ENCODE data around the gene BRMS1. TPM values are rescaled to one million over a fixed set of nuclear protein-coding genes. Genes with fewer than 3 reads are reported as not detected.
A peak's percentile ranks its signal among the peaks of the same experiment; 100 is the strongest.
"Not testable (repeated sequence)": the region's sequence is repeated elsewhere in the genome, so short reads cannot be mapped to it uniquely, and the experiment has no call there.

The BRMS1 gene, protein sequence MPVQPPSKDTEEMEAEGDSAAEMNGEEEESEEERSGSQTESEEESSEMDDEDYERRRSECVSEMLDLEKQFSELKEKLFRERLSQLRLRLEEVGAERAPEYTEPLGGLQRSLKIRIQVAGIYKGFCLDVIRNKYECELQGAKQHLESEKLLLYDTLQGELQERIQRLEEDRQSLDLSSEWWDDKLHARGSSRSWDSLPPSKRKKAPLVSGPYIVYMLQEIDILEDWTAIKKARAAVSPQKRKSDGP
- total RNA-seq, result 10 to 100 TPM; 45.7 to 60.3 (median 57.3) TPM

DNA sequence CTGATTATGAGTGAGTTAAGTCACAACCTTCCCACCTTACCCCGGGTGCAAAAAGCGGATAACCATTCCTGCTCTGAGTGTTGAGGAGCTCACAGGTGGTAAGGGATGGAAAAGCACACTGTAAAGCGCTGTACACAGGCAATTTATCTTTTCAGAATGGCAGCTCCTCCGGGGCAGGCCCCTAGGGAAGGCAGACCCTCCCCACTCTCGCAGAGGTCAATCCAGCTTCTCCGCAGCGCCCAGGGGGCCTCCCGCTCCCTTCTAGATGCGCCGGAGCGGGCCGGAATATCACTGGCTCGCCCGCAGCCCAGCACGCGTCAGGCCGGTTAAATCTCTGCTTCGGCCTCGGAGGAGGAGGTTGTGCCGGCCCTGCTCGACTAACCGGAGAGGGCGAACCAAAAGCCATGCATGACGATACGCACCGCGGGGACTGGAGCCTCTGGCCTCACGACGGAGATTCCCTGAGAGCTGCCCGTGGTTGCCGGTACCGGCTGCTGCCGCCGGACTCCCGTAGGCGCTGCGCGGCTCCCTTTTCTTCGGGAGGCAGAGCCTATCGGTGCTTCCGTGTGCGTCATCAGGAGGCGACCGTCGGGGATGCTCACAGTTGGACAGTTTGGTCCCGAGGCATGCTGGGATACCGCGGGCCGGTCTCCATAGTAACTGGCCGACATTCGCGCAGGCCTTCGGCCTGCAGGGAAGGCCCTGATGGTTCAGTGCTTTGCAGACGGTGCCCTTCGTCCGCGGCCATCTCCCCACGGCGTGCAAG lies at the start of gene BRMS1:
Gene BRMS1 (minus strand): TSS at position 555 of the 766 bp plus-strand sequence. CDS start 2,870 bp downstream, outside the sequence.
- TF ChIP-seq EP300 (IDR thresholded peaks at IDR 0.05) (no peak), POLR2A (IDR thresholded peaks at IDR 0.05) (peak; percentile 39 to 73), POLR2AphosphoS5 (IDR thresholded peaks at IDR 0.05) (peak; percentile 34 to 95 (median 73))
- TF ChIP-seq, protein P1, sequence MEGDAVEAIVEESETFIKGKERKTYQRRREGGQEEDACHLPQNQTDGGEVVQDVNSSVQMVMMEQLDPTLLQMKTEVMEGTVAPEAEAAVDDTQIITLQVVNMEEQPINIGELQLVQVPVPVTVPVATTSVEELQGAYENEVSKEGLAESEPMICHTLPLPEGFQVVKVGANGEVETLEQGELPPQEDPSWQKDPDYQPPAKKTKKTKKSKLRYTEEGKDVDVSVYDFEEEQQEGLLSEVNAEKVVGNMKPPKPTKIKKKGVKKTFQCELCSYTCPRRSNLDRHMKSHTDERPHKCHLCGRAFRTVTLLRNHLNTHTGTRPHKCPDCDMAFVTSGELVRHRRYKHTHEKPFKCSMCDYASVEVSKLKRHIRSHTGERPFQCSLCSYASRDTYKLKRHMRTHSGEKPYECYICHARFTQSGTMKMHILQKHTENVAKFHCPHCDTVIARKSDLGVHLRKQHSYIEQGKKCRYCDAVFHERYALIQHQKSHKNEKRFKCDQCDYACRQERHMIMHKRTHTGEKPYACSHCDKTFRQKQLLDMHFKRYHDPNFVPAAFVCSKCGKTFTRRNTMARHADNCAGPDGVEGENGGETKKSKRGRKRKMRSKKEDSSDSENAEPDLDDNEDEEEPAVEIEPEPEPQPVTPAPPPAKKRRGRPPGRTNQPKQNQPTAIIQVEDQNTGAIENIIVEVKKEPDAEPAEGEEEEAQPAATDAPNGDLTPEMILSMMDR (IDR thresholded peaks at IDR 0.05), result no peak

DNA sequence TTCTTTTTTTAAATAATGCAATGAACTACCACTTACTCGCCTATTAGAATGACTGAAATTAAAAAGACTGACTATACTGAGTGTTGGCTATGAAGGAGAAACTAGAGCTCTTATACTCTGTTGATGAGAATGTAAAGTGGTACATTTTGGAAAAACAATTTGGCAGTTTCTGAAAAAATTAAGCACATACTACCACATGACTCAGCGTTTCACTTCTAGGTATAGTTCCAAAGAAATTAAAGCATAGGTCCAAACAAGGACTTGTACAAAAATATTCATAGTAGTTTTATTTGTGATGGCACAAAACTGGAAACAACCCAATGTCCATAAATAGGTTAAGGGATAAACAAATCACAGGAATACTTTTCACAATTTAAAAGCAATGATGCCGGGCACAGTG lies 49.0 kb upstream of the BRMS1 start:
- DNase-seq (ENCODE audit: low spot score in 2 of 2), result no peak
- peaks cover 1% of the 10 kb centered on the region for H3K4me1 ChIP-seq
- no peak for TF ChIP-seq POLR2AphosphoS5 (IDR thresholded peaks at IDR 0.05)
- H3K27me3 ChIP-seq, result peaks cover 8% of the 10 kb centered on the region
- H3K4me3 ChIP-seq, result no peak overlapping the region
- H3K27ac ChIP-seq, result no peak overlapping the region
- H3K36me3 ChIP-seq, result no peaks in the 10 kb centered on the region
- 73% methylated on average over 3 of the region's 3 CpGs for WGBS
- H3K9me3 ChIP-seq, result no peaks in the 10 kb centered on the region

More for the DNA sequence above, at the start of gene BRMS1:
- WGBS, result 0% methylated on average over 14 of the region's 59 CpGs
- peak within 1 kb of the TSS; percentile 77 for H3K4me3 ChIP-seq
- peaks cover 44% of the 10 kb centered on the region for H3K4me1 ChIP-seq
- H3K27ac ChIP-seq, result peak within 1 kb of the TSS; percentile 84
- H3K9me3 ChIP-seq, result no peaks in the 10 kb centered on the region
- H3K27me3 ChIP-seq, result no peaks in the 10 kb centered on the region
- DNase-seq (ENCODE audit: low spot score in 2 of 2), result peak; percentile 98 to 99
- H3K36me3 ChIP-seq, result peaks cover 24% of the 10 kb centered on the region

DNA sequence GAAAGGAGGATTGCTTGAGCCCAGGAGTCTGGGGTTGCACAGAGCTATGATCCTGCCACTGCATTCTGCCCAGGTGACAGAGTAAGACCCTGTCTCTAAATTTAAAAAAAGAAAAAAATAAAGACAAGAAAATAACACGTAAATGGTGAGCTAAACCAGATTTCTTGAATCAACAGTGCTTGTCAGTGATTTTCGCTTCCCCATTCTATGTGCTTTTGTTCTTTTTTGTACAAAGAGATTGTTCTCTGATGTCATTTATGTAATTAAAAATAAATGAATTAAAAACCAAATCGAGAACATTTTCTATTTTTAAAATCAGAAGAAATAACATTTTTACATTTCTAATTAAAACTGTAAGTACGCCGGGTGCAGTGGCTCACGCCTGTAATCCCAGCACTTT lies 46.4 kb upstream of the BRMS1 start:
- Histone ChIP-seq H3K4me3 (no peak overlapping the region), H3K9me3 (no peaks in the 10 kb centered on the region), H3K27me3 (peaks cover 8% of the 10 kb centered on the region), H3K27ac (no peak overlapping the region), H3K36me3 (no peaks in the 10 kb centered on the region), H3K4me1 (peaks cover 7% of the 10 kb centered on the region)
- TF ChIP-seq, protein P1 (IDR thresholded peaks at IDR 0.05), result no peak
- no peak for TF ChIP-seq POLR2A (IDR thresholded peaks at IDR 0.05)
- no peak for TF ChIP-seq EP300 (IDR thresholded peaks at IDR 0.05)
- no peak for TF ChIP-seq POLR2AphosphoS5 (IDR thresholded peaks at IDR 0.05)
- no peak for DNase-seq (ENCODE audit: low spot score in 2 of 2)
- 84% methylated on average over 6 of the region's 6 CpGs for WGBS

DNA sequence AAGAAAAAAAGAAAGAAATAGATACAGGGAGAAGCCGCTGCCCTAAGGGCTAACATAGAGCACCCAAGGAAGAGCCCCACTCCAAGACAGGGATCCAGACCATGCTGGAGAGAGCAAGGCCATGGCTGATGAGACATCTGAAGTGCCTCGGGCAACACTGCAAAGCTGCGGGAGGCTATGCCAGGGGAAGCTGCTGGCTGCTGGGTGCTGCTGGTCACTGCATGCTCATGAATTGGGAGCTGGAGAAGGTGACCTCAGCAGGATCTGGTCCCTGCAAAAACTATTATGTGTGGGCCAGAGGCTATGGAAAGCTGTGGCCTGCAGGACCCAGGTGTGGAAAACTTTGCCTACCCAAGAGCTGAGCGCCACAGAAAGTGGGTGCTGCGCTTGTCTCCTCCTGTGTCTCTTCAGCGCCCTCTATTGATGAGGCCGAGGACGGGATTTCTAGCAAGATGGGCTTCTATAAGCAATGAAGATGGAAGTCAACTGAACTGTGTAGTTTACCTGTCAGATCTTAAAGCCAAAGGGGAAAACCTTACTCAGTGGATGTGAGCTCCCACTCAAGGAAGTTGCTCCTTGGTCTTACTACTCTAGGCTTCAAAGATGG lies 44.0 kb upstream of the BRMS1 start:
- H3K9me3 ChIP-seq, result no peaks in the 10 kb centered on the region
- H3K4me1 ChIP-seq, result peaks cover 13% of the 10 kb centered on the region
- 22% methylated on average over 8 of the region's 8 CpGs for WGBS
- no peak for DNase-seq (ENCODE audit: low spot score in 2 of 2)
- no peaks in the 10 kb centered on the region for H3K36me3 ChIP-seq
- TF ChIP-seq, protein P1 (IDR thresholded peaks at IDR 0.05), result peak; percentile 21 to 75
- no peak for TF ChIP-seq EP300 (IDR thresholded peaks at IDR 0.05)
- H3K4me3 ChIP-seq, result no peak overlapping the region
- H3K27me3 ChIP-seq, result peaks cover 8% of the 10 kb centered on the region
- H3K27ac ChIP-seq, result no peak overlapping the region

DNA sequence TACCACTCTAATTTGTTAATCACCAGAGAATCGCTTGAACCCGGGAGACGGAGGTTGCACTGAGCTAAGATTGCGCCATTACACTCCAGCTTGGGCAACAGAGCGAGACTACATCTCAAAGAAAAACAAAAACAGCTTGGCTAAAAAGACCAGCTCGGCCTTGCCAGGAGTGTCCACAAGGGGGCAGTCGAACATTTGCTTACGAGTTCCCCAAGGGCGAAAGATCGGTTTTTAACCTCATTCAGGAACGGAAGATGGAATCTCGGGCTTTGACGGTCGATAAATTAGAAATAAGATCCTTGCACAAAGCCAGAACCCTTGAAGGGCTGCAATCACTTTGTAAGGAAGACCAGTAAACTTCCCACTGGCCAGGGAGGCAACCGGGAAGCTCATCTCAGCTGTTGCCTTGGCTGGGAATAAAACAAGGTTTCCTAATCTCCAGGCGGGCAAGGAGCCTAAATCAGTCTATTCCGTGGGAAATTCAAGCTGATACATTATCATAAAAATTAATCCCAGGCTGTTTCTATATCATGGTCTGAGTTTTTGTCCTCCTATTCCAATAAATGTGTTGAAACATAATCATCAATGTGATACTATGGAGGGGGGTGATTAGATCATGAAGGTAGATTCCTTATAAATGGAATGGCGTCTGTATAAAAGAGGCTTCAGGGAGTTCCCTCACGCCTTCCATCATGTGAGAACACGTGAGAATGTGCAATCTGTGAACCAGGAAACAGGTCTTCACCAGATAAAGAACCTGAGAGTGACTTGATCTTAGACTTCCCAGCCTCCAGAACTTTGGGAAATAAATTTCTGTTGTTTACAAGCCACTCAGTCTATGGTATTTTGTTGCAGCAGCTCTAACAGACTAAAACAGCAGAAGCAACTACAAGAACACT lies 41.5 kb upstream of the BRMS1 start:
- TF ChIP-seq, protein P1 (IDR thresholded peaks at IDR 0.05), result peak; percentile 79 to 93
- TF ChIP-seq POLR2A (IDR thresholded peaks at IDR 0.05), result no peak
- TF ChIP-seq POLR2AphosphoS5 (IDR thresholded peaks at IDR 0.05), result peak in 1 of 3 donors; percentile 10
- Histone ChIP-seq H3K36me3 (no peaks in the 10 kb centered on the region), H3K27me3 (peaks cover 4% of the 10 kb centered on the region), H3K4me1 (peaks cover 13% of the 10 kb centered on the region), H3K9me3 (no peaks in the 10 kb centered on the region), H3K27ac (no peak overlapping the region), H3K4me3 (peak overlapping the region; percentile 23)
- DNase-seq (ENCODE audit: low spot score in 2 of 2), result peak; percentile 90 to 94
- WGBS, result 5% methylated on average over 20 of the region's 20 CpGs

DNA sequence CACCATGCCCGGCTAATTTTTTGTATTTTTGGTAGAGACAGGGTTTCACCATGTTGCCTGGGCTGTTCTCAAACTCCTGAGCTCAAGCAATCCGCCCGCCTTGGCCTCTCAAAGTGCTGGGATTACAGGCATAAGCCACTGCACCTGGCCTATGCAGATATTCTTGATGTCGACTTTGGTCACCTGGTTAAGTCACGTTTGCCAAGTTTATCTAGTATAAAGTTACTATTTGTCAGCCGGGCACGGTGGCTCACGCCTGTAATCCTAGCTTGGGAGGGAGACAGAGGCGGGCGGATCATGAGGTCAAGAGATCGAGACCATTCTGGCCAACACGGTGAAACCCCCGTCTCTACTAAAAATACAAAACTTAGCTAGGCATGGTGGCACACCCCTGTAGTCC lies 39.4 kb upstream of the BRMS1 start:
- not testable (repeated sequence) for H3K9me3 ChIP-seq; H3K36me3 ChIP-seq; H3K27ac ChIP-seq; H3K27me3 ChIP-seq; H3K4me3 ChIP-seq; DNase-seq (ENCODE audit: low spot score in 2 of 2)
- 78% methylated on average over 13 of the region's 13 CpGs for WGBS
- H3K4me1 ChIP-seq, result peaks cover 17% of the 10 kb centered on the region

DNA sequence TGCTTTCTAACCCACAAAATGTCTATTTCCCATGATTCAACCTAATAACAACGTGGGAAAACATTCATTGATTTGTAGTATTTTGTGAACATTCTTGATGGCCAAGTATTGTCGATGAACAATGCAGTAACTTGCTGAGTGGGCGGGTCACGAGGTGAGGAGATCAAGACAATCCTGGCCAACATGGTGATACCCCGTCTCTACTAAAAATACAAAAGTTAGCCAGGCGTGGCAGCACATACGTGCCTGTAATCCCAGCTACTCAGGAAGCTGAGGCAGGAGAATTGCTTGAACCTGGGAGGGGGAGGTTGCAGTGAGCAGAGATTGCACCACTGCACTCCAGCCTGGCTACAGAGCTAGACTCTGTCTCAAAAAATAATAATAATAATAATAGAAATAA lies 35.4 kb upstream of the BRMS1 start:
- H3K4me3 ChIP-seq; DNase-seq (ENCODE audit: low spot score in 2 of 2): not testable (repeated sequence)
- 21% methylated on average over 7 of the region's 7 CpGs for WGBS

More for the DNA sequence above, 35.4 kb upstream of the BRMS1 start:
- H3K27me3 ChIP-seq, H3K36me3 ChIP-seq, H3K4me1 ChIP-seq, H3K27ac ChIP-seq, H3K9me3 ChIP-seq: not testable (repeated sequence)
